B cell (primary cell): ENCODE results near the gene FGD4.

ENCODE experiments used
- EZH2 ChIP-seq: IDR thresholded peaks from 2 replicates; pipeline ENCODE4 v1.6.1; 2012; ENCODE audit warnings: borderline replicate concordance, low read depth, mild to moderate bottlenecking, moderate library complexity, low read length; ENCODE audit not compliant: insufficient read depth, poor library complexity, severe bottlenecking
- TF ChIP-seq, protein P1 (sequence below): fragments of 200-600 bp; IDR thresholded peaks from one replicate; pipeline ENCODE4 v1.8.0; 2022; ENCODE audit warnings: antibody characterized with exemption, mild to moderate bottlenecking

DNA sequence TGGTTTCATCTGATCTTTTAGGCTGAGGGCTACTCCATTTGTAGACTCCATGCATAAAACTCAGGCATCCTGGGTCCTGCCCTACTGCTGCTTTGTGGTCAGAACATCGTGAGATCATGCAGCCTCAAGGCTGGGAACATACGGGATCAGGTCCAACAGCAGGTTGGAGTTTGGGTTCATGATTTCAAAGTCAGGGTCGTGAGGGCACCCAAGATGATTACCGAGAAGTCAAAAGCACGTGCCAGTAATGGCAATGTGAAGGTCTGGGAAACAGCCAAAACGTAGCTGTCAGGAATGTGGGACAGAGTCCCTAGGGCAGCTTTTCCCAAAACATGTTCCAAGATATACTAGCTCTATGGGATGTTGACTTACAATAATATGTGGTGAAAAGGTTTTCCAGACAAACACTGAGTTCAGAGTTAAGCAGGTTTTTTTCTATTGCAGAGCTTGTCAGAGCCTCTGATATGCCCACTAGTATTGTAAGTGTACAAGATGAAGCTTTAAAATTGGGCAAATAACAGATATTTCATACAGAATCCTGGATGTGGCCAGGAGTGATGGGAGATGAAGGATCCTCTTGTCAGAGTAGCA is 149.4 kb downstream of the FGD4 start:
- TF ChIP-seq, protein P1, sequence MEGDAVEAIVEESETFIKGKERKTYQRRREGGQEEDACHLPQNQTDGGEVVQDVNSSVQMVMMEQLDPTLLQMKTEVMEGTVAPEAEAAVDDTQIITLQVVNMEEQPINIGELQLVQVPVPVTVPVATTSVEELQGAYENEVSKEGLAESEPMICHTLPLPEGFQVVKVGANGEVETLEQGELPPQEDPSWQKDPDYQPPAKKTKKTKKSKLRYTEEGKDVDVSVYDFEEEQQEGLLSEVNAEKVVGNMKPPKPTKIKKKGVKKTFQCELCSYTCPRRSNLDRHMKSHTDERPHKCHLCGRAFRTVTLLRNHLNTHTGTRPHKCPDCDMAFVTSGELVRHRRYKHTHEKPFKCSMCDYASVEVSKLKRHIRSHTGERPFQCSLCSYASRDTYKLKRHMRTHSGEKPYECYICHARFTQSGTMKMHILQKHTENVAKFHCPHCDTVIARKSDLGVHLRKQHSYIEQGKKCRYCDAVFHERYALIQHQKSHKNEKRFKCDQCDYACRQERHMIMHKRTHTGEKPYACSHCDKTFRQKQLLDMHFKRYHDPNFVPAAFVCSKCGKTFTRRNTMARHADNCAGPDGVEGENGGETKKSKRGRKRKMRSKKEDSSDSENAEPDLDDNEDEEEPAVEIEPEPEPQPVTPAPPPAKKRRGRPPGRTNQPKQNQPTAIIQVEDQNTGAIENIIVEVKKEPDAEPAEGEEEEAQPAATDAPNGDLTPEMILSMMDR, result no peak
- no peak for TF ChIP-seq EZH2
